Sciatic nerve (tissue), 2 donors: ENCODE measurements around the gene C4A. TPM values are rescaled to one million over a fixed set of nuclear protein-coding genes. Genes with fewer than 3 reads are reported as not detected.
A peak's percentile ranks its signal among the peaks of the same experiment; 100 is the strongest.
"Not testable (repeated sequence)": the region's sequence is repeated elsewhere in the genome, so short reads cannot be mapped to it uniquely, and the experiment has no call there.

Source experiments
- ATAC-seq: fragments of 200-7000 bp; cut with Tn5 transposase; one replicate; pipeline ENCODE4 v1.9.1; 2020; ENCODE audit warnings: mild to moderate bottlenecking, moderate library complexity
- DNase-seq: peaks from one replicate; pipeline ENCODE4 v3.0.0-alpha.2; 2020; ENCODE audit warnings: low spot score
- intact Hi-C: fragments of 100-400 bp; cut with DNase I; formaldehyde crosslinking; loops from one replicate; pipeline ENCODE4 v1.14.2; 2022
- total RNA-seq: library from RNA; stranded (reverse); fragmentation: NEBNext Ultra II Directional; extraction: Animal tissue kit (Norgen Biotek cat#: 25700); gene quantifications from one replicate; pipeline ENCODE4 v1.2.1, GENCODE V29; 2021
- donor health status: DM: no; HTN: no; CAD: no.
- donor health status: DM: no; HTN: no; CAD: no.

The C4A gene
- total RNA-seq, 1 donor from 2014 or later = 453 TPM

DNA sequence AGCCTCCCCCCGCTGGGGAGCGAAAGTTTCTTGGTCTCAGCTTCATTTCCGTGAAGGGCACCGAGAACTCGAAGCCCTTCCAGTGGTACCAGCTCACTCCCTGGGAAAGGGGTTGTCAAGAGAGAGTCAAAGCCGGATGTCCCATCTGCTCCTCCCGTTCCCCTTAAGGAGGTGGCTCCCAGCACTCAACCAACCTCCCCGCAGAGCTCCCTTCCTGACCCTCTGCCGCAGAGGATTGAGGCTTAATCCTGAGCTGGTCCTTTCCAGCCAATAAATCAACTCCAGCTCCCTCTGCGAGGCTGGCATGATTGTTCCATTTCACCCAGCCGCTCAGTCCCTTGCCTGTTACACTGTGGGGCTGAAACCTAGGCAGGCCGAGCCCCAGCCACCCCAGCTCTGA, 26.8 kb downstream of the C4A start:
- DNase-seq = peak; percentile 35
- intact Hi-C loops, ATAC-seq: not testable (repeated sequence)

DNA sequence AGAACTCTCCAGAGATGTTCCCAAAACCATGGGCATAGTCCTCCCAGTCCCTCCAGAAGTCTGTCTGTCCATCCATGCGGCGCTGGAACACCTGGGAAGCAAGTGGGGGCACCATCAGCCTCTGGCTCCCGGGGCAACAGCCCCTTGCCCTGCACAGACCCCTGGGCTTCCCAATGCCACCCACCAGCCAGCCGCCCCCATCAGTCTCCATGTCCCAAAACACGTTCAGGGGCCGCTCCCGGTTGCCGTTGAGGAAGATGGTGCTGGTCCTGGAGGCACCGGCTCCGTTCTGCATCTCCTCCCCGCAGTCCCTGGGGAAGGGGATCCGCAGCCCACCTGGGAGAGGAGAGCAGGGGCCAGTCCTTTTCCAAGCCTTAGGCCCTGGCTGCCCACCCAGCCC, 27.7 kb downstream of the C4A start:
- DNase-seq, ATAC-seq, intact Hi-C loops: not testable (repeated sequence)

DNA sequence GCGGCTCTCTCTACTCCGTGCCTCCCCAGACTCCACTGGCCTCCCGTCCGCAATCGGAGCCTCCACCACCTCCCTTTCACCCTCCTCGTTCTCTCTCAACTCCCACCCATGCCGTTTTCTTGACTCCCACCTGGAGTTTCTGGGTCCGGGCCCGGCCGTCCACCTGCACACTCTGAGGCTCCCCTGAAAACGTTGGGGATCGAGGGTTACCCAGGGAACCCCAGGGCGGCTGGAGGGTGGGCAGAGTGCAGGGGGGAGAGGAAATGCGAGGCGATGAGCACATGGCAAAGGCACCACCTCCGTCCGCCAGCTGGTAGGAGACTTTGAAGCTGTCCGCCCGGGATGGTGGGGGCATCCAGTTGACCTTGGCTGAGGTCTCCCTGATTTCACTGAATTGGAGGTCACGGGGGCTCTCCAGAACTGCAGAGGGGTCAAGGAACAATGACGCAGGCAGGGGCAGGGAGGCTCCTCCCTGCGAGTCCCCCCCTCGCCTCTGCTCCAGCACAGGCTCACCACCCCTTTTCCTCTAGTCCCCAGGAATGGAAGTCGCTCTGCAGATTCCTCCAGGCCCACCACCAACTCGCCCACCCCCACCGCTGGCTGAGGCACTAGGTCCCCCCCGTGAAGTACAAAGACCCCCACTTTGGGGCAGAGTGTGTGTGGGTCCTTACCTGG, 29.1 kb downstream of the C4A start:
- peak; percentile 52 for DNase-seq
- intact Hi-C loops, ATAC-seq: not testable (repeated sequence)

GRCh38 chr6:32012941-32013617, 31.2 kb downstream of the C4A start:
- intact Hi-C loops = not testable (repeated sequence)
- DNase-seq (peak; percentile 66), ATAC-seq (peak; percentile 24)

GRCh38 chr6:32013738-32014137, 31.9 kb downstream of the C4A start:
- DNase-seq, ATAC-seq, intact Hi-C loops: not testable (repeated sequence)

GRCh38 chr6:32014547-32014946, 32.7 kb downstream of the C4A start, which contains the start of gene C4B:
TSS of gene C4B (plus strand) at chr6:32014795. CDS start at chr6:32014846, 51 bp downstream.
- intact Hi-C loops, DNase-seq: not testable (repeated sequence)
- ATAC-seq = peak; percentile 83

- DNase-seq, ATAC-seq, intact Hi-C loops: not testable (repeated sequence)
Observed at GRCh38 chr6:32022100-32022499, 40.2 kb downstream of the C4A start.

GRCh38 chr6:32028631-32029030, 46.8 kb downstream of the C4A start:
- ATAC-seq, intact Hi-C loops: not testable (repeated sequence)

DNA sequence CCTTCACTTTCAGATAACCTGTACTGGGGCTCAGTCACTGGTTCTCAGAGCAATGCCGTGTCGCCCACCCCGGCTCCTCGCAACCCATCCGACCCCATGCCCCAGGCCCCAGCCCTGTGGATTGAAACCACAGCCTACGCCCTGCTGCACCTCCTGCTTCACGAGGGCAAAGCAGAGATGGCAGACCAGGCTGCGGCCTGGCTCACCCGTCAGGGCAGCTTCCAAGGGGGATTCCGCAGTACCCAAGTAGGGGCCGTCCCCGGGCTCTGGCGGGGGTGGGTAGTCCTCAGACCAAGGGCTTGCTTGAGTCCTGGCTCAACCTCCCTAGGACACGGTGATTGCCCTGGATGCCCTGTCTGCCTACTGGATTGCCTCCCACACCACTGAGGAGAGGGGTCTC, 47.7 kb downstream of the C4A start:
- not testable (repeated sequence) for ATAC-seq, DNase-seq

More at GRCh38 chr6:32028631-32029030, 46.8 kb downstream of the C4A start:
- DNase-seq = not testable (repeated sequence)

GRCh38 chr6:32035283-32036013, 53.6 kb downstream of the C4A start:
- DNase-seq, intact Hi-C loops: not testable (repeated sequence)
- peak; percentile 53 for ATAC-seq

More for the DNA sequence above, 47.7 kb downstream of the C4A start:
- intact Hi-C loops = not testable (repeated sequence)

DNA sequence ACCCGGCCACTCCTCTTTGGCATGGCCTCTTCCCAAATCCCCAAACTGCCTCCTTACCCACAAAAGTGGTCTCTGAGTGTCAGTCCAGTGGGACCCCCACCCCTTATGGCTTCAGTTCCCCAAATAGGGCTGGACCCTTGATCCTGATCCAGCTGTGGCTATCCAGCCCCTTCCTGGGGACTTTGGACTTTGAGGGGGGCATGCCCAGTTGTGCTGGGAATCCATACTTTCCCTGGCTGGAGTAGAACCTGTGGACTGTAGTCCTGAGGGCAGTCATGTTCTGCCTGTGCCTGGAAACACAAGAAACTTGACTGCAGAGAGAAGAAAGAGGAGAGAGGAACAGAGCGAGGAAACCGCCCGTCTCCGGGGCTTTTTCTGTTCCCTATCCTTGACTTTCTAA, 55.3 kb downstream of the C4A start:
- DNase-seq, intact Hi-C loops, ATAC-seq: not testable (repeated sequence)

DNA sequence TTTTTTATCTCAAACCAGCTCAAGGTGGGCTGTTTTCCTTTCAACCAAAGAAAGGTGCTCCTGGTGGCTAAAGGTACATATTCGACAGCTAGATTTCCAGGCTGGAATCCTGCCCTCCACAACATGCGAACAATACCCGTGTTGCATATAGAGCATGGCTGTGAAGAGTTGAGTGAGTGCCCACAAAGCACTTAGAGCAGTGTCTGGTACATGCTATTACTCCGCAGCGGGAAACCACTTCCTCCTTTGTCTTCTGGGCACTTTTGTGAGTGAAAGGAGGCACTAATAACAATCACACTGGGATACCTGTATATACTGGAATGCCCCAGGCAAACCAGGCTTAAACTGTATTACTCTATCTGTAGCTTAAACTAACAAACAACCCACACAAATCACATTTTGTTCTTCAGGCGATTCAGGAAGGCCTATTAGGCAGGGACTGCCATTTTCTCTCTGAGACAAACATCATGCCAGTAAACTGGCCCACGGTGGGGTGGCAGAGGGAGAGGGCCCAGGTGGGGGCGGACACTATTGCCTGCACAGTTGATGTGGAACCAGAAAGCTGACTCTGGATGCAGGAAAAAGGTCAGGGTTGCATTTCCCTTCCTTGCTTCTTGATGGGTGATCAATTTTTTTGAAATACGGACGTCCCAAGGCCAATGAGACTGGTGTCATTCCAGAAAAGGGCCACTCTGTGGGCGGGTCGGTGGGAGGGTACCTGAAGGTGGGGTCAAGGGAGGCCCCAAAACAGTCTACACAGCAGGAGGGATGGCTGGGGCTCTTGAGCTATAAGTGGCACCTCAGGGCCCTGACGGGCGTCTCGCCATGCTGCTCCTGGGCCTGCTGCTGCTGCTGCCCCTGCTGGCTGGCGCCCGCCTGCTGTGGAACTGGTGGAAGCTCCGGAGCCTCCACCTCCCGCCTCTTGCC, 56.0 kb downstream of the C4A start, which contains the start of gene CYP21A2:
CYP21A2 (plus strand) TSS at position 818 of the 927 bp plus-strand sequence; CDS start at position 826, 8 bp downstream.
- DNase-seq, ATAC-seq: not testable (repeated sequence)

GRCh38 chr6:32038878-32039277, 57.0 kb downstream of the C4A start:
- ATAC-seq, DNase-seq, intact Hi-C loops: not testable (repeated sequence)

More for the DNA sequence above, 56.0 kb downstream of the C4A start, which contains the start of gene CYP21A2:
- intact Hi-C loops = not testable (repeated sequence)

GRCh38 chr6:32039321-32040274, 57.7 kb downstream of the C4A start:
- ATAC-seq = peak; percentile 4
- DNase-seq, intact Hi-C loops: not testable (repeated sequence)

- intact Hi-C loops, DNase-seq: not testable (repeated sequence)
- ATAC-seq = peak; percentile 28
Observed at GRCh38 chr6:32040299-32041049, 58.6 kb downstream of the C4A start.

DNA sequence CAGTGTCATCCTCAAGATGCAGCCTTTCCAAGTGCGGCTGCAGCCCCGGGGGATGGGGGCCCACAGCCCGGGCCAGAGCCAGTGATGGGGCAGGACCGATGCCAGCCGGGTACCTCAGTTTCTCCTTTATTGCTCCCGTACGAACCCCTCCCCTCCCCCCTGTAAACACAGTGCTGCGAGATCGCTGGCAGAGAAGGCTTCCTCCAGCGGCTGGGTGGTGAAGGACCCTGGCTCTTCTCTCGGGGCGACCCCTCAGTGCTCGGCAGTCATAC, 59.1 kb downstream of the C4A start:
- ATAC-seq, intact Hi-C loops, DNase-seq: not testable (repeated sequence)
